DMS 273 treated with DMSO at 0.1 percent for 48 hours (cell line): ENCODE data around the gene CCK.

Experiments
- DNase-seq: peaks from one replicate; lab custom pipeline; 2025; lab: John Stamatoyannopoulos, UW

The CCK gene

DNA sequence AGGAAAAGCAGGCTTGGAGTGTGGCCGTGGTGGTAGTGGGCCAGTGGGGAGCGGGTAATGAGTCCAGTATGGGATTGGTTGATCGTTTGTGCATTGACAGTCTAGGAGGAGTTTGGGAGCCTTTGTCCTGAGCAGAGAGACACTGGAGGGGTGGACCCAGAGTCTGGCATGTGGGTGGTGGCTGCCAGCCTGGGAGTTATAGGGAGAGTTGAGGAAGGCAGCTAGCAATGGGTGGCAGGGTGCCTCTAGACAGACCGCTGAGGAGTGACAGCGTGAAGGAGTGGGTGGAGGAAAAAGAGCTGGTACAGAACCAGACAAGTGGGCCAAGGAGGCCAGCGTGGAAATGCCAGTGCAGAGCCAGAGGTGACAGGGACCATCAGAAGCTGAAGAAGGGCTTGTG lies 1.9 kb upstream of the CCK start:
- DNase-seq, result no peak

DNA sequence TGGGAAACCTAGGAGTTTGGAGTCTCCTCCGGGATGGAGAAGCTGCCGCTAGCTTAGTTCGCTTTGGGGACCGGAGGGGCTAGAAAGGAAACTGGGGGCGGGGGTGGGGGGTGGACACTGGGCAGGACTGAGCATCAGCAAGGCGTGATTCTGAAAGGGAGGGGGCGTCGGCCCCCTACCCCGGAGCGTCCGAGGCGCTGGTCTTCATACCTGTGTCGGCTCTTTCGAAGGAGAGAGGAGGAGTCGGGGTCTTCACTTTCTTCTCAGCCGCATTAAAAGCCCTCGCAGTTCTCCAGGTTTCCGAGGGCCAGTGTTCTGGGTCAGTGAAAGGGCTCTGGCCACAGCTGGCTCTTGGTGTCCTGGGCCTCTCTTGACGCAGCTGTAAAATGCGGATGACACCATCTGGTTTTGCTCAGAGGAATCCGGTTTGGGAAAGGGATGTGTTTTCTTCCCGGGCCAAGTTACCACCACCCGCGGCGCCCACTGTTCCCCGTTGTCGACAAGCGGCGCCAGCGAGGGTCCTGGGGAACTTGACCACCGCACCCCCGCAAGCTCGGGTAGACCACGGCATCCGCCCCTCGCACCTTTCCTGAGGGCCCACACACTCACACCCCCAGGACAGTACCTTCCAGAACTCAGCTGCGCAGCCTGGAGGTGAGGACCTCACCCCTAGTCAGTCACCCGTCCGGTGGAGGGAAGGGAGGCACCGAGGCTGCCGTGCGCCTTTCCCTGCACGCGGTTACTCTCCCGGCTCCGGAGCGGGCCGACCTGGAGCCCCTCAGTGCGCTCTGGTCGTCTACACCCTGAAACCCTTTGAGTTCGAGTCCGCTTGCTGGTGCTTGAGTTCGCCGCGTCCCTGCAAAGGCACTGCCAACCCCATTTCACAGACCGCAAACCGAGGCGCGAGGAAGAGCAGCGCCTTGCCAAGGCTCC lies 660 bp downstream of the CCK start:
- DNase-seq, result no peak

DNA sequence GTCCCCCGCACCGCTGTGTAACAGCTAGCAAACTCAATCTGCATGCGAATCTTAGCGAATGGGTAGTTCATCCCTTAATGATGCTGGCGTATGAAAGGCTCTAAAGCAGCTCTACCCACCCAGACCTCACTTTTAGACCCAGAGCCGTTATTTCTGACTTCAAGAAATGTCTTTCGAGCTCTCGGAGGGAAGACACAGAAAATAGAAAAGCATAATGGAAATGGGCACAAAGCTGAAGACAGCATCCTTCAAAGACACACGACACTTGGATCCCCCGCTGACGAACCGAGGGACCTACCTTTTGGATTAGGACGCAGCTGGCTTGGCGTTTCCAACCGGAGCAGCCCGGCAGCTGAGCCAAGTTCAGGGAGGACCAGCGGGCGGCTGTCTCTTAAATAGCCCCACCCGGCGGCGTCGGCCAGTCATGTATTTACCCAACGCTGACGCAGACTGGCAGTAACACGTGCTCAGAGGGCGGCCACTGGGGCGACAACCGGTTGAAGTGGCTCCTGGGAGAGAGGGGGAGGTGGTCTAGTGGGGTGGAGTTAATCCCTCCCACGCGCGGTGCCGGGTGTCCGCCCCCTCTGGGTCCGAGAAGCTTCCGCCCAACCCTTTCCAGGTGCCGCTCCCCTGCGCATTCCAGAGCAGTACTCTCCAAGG lies 1.5 kb downstream of the CCK start:
- DNase-seq, result no peak

DNA sequence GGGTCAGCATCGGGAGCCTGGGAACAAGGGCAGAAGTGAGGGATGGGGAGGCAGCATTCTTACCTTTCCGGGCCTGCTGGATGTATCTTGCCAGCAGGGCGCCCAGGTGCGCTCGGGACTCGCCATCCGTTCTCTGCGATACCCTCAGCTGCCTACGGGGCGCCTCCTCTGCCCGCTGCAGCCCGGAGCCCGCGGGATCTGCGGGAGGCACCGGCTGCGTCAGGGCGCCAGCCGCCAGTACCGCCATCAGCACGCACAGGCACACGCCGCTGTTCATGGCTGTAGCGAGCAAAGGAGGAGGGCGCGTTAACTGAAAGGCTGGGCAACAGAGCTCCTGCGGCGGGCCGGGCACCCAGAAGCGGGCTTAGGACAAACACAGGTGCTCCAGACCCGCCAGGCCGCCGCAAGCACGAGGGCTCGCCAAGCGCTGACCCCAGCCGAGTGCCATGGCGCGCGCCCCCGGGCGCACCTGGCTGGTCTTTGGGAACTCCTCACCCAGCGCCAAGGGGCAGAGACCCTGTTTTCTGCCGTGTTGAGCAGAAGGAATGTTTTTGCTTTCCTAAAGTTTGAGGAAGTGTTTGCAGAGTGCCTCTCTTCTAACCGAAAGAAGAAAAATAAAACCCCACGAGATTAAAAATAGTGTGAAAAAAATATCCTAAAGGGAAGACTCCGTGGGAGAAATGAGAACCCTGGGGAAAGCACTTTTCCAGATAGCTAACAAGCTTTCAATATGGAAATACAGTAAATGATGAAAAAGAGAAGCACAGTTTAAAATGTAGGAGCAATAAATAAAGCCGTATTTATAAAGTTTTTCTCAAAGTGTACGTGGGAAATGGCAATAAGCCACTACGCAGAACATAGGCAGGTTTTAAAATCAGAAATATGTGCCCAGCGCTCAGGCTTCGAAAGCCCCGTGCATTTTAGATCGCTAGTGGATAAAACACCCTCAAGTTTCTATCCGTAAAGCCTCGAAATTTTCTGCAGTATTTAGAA lies 2.3 kb downstream of the CCK start:
- DNase-seq, result no peak

DNA sequence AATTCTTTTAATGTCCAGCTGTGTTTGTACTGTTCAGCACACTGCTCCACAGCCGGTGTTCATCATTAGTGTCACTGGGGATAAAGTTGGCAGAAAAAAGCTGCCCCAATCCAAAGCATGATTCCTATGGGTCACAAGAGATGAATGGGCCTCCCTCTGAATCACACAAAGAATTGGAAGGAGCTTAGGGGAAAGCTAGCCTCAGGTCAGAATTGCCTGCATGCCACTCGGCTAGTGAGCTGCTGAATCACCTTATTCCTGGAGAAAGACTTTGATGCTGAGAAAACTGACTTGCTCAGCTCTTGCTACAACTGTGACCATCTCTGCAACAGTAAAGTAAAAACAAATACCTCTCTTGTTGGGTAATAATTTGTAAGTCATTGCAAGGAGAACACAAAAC lies 3.5 kb downstream of the CCK start:
- no peak for DNase-seq

DNA sequence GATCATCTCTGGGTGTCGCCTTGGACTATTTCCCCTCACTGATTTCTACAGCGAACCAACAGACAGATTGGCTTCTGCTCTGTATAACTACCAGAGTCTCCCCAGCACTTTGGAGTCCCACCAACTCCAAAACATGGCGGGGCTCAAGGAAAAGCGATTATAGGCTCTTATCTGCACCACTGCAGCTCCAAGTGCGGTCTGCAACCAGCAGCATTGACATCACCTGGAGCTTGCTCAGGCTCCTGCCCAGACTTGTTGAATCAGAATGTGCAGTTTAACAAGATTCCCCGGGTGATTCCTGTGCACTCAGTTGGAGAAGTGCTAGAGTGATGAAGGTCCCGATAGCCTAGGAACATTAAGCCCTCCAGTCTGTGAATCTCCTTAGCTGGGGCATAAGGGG lies 9.0 kb downstream of the CCK start:
- DNase-seq, result no peak

DNA sequence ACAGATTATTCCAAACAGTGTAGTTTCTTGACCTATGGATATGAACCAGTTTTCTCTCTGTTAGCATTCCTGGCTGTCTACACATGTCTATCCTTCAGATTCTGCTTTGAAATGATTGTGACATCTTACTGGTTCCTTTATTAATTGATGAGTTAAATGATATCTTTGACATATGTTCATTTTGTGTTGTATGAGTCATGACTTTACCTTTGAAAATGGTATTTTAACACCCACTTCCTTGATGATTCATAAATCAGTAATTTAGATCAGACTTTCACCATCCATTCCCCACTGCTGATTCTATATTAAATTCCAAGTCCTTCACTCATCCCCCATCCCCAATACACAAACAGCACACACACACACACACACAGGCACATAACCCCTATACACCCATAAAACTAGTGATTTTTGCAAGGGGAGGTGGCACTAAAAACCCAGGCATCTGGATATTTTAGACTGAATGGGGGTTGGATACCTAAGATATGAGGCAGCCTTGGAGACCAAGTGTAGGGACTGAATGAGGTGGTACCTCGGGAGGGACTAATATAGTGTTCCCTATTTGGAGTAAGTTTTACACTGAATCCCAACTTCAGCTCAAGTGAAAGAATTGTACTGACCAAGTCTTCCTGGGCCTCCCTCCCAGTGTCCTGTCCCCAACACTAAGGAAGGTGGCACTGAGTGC lies 9.7 kb downstream of the CCK start:
- no peak for DNase-seq

DNA sequence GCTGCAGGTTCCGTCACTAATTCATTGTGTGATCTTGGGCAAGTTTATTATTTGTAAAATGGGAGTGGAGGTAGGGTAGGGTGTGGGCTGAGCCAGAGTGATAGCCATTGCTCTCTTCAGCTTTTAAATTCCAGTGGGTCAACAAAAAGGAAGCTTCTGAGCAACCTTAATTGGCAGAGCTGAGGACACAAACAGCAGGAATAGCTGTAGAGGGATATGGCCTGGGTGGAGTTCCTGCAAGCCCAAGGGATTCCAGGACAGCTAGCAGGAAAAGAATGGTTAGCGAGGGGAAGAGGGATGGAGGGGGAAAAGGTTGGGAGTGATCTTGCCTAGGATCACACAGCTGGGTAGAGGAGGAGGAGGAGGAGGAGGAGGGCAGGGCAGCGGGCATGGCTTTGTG lies 11.4 kb downstream of the CCK start:
- DNase-seq, result no peak

DNA sequence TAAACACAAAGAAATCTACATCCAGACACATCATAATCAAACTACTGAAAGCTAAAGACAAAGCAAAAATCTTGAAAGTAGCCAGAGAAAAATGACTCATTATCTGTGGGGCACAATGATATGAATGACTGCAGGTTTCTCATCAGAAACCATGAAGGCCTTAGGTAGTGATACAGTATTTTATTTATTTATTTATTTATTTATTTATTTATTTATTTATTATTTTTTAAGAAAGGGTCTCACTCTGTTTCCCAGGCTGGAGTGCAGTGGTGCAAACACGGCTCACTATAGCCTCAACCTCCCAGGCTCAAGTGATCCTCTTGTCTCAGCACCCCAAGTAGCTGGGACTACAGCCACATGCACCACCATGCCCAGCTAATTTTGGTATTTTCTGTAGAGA lies 15.2 kb downstream of the CCK start:
- no peak for DNase-seq

DNA sequence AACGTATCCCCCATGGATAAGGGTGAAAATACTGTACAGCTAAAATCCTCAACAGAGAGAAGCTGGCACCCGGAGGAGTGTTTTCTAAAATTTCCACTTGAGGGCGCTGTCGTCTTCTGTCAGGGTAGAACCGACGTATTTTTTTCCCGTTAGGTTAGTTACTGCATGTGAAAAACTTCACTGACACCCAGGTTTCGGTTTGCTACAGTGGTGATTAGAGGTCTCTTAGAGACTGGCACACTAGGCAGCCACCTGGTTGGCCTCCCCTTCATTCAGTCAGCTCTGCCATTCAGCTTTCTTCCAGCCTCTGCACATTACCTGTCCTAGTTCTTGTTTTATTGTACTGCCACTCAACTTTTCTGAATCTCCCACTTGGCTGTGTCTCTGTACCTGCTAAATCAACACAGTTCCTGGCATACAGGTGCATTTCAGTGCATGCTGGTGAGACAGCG lies 18.4 kb downstream of the CCK start:
- no peak for DNase-seq

DNA sequence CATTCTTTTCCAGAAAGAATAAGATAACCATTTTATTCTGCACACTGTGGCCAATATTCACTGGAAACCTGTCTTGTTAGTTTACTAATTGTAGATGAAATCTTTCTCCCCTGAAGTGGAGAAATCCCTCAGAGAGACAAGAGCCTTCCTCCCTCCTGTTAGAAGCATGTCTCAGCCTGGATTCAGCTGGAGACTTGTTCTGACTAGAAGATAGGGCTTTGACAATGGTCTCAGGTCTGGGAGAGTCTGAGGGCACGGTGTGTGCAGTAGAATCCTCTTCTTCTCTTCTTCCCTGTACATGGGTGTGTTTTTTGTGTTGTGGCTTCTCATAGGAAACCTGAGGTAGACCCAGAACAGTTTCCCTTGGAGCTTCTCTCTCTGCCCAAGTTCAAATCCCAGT lies 19.9 kb downstream of the CCK start:
- no peak for DNase-seq

DNA sequence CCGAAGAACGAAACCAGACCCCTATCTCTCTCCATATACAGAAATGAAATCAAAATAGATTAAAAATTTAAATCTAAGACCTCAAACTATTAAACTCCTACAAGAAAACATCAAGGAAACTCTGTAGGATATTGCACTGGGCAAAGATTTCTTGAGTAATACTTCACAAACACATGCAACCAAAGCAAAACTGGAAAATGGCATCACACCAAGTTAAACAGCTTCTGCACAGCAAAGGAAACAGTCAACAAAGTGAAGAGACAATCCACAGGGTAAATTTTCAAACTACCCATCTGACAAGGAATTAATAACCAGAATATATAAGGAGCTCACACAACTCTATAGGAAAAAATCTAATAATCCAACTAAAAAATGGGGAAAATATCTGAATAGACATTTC lies 29.4 kb downstream of the CCK start:
- no peak for DNase-seq

DNA sequence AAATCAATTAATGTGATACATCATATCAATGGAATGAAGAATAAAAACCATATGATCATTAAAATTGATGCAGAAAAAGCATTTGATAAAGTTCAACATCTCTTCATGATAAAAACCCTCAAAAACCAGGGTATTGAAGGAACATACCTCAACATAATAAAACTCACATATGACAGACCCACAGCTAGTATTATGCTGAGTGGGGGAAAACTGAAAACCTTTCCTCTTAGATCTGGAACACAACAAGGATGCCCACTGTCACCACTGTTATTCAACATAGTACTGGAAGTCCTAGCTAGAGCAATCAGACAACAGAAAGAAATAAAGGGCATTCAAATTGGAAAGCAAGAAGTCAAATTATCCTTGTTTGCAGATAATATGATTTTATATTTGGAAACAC lies 30.5 kb downstream of the CCK start:
- DNase-seq, result no peak

DNA sequence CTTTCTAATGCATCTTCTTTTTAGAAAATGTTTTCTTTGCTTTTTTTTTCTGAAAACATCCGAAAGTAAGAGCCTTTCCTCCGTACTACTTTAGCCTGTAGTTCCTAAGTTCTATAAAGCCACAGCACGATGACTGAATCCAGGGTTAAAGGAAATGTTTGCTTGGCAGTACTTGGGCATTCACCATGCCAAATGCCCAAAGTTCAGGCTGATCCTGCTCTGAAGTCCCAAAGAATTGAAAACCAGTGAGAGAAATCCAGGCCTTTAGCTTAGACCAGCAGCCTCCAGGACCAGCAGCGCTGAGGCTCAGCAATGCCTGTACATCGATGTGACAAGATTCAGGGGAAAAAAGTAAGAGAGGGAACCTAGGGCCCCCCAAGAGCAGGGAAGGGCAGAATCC lies 35.1 kb downstream of the CCK start:
- DNase-seq, result no peak

DNA sequence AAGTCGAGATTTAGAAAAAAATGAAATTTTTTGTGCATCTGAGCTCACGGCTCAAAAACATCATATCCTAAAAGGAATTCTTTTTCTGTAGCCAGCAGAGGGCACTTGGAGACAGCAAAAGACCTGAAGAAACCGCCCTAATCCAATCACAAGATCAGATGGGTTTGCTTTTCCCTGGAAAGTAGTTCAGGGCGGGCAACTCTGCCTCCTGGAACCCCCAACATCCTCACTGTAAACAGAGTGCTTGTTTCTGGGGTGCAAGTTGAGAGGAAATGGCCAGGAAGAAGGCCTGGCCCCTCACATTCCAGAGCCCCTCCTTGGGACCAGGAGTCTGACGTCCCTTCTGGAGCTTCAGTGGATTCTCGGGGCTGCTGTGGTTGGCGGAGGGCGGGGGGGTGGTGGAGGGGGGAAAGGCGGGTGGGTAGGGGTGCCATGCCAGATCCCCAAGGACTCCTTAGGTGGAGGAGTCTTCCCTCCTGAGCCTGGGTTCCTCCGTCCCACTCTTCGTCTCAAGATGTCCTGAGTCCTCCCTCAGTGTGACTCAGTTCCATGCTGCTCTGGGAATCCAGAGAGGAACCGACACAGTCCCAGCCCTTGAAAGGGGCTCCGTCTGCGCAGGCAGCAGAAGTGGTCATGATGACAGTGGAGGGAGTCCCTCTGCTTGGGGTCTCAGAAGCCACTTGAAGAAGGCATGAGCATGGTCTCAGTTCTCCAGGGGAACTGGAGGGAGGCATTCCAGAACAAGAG lies 35.9 kb downstream of the CCK start:
- no peak for DNase-seq

DNA sequence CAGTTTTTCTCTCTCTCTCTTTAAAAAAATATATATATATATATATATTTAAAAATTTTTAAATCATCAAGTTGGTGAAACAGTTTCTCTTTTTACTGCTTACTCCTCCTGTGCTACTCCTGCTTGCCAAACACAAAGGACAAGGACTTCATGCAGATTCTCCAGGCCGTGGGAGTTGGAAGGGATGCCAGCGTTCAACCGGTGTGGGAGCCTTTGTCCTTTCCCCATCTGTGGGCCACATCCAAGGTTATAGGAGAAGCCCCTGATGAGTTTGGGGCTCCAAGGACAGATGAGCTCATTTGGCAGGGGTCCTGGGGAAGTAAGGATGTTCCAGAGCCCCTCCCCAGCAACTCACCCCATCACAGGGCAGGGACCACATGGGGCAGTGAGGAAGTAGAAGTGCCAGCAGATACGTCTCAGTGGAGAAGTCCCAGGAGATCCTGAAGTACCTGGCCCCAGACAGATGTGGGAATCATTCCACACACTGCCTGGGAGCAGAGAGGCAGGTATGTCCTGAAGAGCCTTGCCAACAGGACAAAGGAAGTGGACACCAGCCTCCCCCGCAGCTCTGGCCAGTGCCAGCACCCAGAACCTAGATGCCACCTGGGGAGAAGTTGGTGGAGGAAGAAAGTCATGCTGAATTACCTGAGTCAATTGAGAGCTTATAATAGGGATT lies 36.6 kb downstream of the CCK start:
- no peak for DNase-seq

DNA sequence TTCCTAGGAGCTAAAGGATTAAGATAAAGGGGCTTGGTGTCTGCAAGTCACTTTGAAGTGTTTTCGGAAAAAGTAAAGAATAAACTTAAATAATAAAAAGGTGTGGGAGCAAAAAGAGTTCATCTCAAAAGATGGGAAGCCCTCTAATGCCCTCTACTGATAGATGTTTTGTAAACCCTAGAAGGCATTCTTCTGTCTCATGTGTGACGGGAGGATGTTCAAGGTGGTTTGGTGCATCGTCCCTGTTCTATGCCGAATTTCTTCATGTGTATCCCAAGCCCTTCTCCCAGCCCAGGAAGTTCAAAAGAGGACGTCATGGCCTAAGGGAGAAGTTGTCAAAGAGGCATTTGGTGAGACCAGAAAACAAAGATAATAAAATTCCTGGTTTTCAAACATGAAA lies 37.2 kb downstream of the CCK start:
- DNase-seq, result no peak

DNA sequence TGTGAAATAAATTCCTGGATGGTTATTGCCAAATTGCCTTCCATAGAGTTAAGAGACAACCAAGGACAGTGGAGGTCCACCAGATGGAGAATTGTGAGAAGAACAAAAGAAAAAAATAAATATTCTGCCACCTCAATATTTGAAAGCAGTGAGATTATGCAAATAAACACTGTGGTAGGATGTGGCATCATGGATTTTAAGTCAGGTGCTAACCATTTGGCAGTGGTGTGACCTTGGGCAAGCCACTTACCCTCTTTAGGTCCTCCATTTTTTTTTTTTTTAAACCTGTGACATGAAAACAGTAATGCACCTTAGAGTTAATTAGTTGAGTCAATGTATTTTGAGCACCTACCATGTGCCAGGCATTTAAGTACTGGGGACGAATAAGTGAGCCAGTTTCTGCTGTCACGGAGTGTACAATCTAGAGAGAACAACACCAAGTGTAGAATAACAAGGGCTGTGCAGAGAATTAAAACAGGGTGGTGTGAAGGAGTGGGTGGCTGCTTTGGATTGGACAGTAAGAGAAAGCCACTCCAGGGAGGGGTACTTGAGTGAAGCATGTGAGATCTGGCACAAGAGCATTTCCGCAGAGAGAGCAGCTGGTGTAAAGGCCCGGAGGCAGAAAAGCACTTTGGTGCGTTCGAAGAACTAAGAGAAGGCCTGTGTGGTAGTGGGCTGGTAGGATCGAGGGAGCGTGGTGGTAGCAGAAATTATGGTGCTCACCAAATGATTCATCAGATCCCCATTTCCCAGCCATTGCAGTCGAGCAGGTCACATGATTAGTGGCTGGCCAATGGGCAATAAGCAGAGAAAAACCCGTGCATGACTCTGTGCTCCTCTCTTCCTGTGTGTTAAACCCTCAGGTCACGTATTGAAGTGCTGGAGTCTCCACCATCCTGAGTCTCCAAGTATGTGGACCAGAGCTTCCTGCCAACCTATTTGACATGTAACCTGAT lies 39.2 kb downstream of the CCK start:
- DNase-seq, result no peak
